Right atrium auricular region (tissue), 2 donors: ENCODE measurements around the gene MOB3A. TPM values are rescaled to one million over a fixed set of nuclear protein-coding genes. Genes with fewer than 3 reads are reported as not detected.
A peak's percentile ranks its signal among the peaks of the same experiment; 100 is the strongest.

ENCODE experiments used
- DNase-seq: peaks from one replicate; pipeline ENCODE4 v3.0.0-alpha.2; 2019; ENCODE audit warnings: low spot score
- H3K27ac ChIP-seq, 2 donors: fragments of 200-600 bp; sonication (generic); 1 replicate in 1 of 2; 2 replicates in 1 of 2; pipeline ENCODE4 v1.5.1; 2016 to 2019
- H3K27me3 ChIP-seq, 2 donors: fragments of 200-600 bp; sonication (generic); one replicate each; pipeline versions ENCODE4 v1.5.1 to v1.6.0; 2017 to 2019
- H3K36me3 ChIP-seq: fragments of 200-600 bp; sonication (generic); one replicate; pipeline ENCODE4 v1.5.1; 2016
- H3K4me1 ChIP-seq, 2 donors: fragments of 200-600 bp; sonication (generic); one replicate each; pipeline versions ENCODE4 v1.5.1 to v1.6.0; 2017 to 2019
- H3K4me3 ChIP-seq, 2 donors: fragments of 200-600 bp; sonication (generic); 1 replicate in 1 of 2; 2 replicates in 1 of 2; pipeline ENCODE4 v1.5.1; 2017 to 2019; ENCODE audit warnings: mild to moderate bottlenecking in 1 of 2, moderate library complexity in 1 of 2
- H3K9me3 ChIP-seq, 2 donors: fragments of 200-600 bp; sonication (generic); one replicate each; pipeline ENCODE4 v1.5.1; 2019
- total RNA-seq, 2 donors: library from RNA; depleted of rRNA; stranded (reverse); fragments of >200 nt; gene quantifications; one replicate each; pipeline ENCODE4 v1.1.0, GENCODE V29; 2016
- TF ChIP-seq, protein P1 (sequence below), 2 donors: fragments of 200-600 bp; sonication (generic); IDR thresholded peaks; one replicate each; pipeline ENCODE4 v1.5.1; 2019; ENCODE audit warnings: antibody characterized with exemption in 2 of 2

MOB3A gene
- total RNA-seq, 2 donors from 2014 or later: 19.7 to 29.4 TPM

DNA sequence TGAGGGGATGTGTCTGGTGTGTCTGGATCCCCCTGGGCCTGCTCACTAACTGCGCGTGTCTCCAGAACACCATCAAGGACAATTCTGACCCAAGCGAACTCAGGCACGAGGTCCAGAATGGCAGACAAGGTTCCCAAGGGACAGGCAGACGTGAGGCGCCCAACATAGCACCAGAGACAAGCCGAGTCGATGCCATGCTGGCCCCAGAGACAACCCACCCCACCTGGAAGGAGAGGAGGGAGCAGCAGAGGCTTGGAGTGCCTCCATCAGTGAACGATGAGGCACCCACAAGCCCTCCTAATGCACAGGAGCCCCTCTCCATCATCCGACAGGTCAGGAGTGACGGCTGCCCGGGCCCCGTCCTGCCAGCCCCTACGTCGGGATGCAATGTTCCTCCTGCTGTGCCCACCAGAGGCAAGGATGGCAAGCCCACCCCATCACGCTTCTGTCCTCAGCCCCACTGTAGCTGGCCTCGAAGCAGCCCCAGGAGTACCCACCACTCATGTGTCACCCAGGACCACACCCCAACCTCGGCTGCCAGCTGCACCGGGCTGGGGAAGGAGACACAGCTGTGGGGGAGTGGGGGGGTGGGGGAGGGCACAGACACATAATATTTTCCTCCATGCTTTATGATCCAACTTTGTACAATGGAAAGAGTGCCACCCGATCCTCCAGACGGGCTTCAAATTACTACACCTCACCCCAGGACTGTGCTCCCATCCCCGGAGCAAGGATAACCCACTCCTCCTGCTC, 43.4 kb upstream of the MOB3A start:
- H3K9me3 ChIP-seq: no peaks in the 10 kb centered on the region
- peaks cover 0 to 11% of the 10 kb centered on the region in 2 donors for H3K4me1 ChIP-seq
- DNase-seq: no peak
- TF ChIP-seq, protein P1, sequence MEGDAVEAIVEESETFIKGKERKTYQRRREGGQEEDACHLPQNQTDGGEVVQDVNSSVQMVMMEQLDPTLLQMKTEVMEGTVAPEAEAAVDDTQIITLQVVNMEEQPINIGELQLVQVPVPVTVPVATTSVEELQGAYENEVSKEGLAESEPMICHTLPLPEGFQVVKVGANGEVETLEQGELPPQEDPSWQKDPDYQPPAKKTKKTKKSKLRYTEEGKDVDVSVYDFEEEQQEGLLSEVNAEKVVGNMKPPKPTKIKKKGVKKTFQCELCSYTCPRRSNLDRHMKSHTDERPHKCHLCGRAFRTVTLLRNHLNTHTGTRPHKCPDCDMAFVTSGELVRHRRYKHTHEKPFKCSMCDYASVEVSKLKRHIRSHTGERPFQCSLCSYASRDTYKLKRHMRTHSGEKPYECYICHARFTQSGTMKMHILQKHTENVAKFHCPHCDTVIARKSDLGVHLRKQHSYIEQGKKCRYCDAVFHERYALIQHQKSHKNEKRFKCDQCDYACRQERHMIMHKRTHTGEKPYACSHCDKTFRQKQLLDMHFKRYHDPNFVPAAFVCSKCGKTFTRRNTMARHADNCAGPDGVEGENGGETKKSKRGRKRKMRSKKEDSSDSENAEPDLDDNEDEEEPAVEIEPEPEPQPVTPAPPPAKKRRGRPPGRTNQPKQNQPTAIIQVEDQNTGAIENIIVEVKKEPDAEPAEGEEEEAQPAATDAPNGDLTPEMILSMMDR (IDR thresholded peaks at IDR 0.05): no peak
- peaks cover 24% of the 10 kb centered on the region for H3K36me3 ChIP-seq
- H3K4me3 ChIP-seq: no peak overlapping the region
- no peak overlapping the region for H3K27ac ChIP-seq
- H3K27me3 ChIP-seq: no peaks in the 10 kb centered on the region

DNA sequence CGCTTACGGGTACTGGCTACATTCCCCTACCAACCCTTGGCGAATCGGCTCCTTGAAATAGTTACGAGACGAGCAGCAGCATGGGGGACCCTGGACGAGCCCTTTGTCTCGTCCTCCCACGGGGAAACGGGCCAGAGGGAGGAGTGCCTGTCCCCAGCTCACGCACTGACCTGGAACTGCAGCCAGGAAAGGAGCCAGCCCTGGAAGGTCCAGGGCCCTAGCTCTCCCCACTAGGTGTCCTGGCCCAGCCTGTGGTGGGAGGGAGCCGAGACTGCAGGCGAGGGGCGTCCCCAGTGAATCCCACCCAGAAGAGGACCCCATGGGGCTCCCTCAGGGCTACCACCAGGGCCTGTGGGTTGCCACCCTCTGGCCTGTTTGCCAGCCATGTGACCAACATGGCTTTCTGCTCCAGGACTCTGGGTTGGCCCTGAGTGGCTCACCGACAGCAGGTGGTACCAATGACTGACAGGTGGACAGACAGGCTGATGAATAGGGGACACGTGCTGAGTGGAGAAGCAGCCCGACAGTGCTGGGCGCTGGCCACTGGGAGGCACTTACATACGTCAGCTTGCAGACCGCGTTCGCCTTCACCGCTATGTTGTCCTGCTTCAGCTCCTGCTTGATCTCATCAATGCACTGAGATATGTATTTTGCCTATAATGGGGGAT, 42.1 kb upstream of the MOB3A start:
- peaks cover 24% of the 10 kb centered on the region for H3K36me3 ChIP-seq
- TF ChIP-seq, protein P1 (IDR thresholded peaks at IDR 0.05): no peak
- H3K9me3 ChIP-seq: no peaks in the 10 kb centered on the region
- no peak for DNase-seq
- H3K27me3 ChIP-seq: no peaks in the 10 kb centered on the region
- no peak overlapping the region for H3K4me3 ChIP-seq
- H3K4me1 ChIP-seq: peaks cover 0 to 14% of the 10 kb centered on the region in 2 donors
- H3K27ac ChIP-seq: peak overlapping the region in 1 of 2 donors; percentile 42

DNA sequence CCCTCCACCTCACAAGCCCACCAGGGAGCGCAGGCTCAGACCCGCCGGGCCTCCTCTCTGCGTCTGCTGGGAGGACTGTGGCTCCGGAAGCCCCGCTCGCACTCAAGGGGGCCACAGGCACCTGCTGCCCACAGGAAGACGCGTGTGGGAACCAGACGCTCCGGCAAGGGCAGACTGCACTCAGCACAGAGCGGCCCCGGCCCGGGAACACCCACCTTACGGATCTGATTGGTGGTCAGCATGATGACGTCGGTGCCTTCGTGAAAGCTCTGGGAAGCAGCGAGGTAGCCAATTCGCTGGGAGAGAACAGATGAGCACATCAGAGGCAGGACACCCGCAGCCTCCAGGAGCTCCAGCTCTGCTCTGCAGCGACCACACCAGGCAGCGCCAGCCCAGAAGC, 40.7 kb upstream of the MOB3A start:
- Histone ChIP-seq H3K36me3 (peaks cover 35% of the 10 kb centered on the region), H3K9me3 (no peaks in the 10 kb centered on the region), H3K27ac (no peak overlapping the region), H3K4me1 (peaks cover 0 to 24% of the 10 kb centered on the region in 2 donors), H3K4me3 (no peak overlapping the region), H3K27me3 (no peaks in the 10 kb centered on the region)
- DNase-seq: no peak
- TF ChIP-seq, protein P1 (IDR thresholded peaks at IDR 0.05): no peak

DNA sequence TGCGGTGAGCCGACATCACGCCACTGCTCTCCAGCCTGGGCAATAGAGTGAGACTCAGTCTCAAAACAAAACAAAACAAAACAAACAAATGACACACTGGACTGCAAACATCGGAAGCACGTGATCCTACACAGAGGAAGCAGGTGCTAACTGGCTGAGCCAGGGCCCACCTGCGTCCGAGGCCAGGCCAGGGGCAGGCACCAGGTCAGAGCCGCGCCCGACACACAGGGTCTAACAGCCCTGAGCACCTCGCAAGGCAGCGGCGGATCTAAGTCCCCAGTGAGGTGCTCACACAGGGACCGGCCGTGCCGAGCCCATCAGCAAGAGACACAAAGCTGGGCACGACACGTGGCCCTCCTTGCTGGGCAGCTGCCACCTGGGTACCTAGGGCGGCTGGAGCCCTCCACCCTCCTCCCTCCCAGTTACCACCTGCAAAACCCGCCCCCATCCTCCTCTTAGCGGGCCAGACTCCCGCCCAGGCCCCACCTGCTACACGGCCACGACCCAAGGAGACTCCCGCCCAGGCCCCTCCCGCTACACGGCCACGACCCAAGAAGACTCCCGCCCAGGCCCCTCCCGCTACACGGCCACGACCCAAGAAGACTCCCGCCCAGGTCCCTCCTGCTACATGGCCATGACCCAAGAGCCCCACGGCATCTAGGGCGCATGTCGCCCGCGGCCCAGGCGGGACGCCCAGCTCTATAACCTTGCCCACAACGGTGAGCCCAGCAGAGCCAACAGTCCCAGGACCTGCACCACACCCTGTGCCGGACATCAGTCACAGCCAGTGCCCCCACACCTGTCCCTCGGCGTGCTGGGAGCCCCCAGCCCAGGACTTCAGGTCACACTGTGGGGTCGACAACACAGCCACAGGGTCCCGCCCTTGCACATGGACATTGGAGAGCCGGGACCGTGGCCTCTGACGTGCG, 39.6 kb upstream of the MOB3A start:
- DNase-seq: no peak
- H3K4me3 ChIP-seq: no peak overlapping the region
- TF ChIP-seq, protein P1 (IDR thresholded peaks at IDR 0.05): no peak
- H3K27ac ChIP-seq: no peak overlapping the region
- peaks cover 0 to 29% of the 10 kb centered on the region in 2 donors for H3K4me1 ChIP-seq
- H3K9me3 ChIP-seq: no peaks in the 10 kb centered on the region
- H3K36me3 ChIP-seq: peaks cover 38% of the 10 kb centered on the region
- no peaks in the 10 kb centered on the region for H3K27me3 ChIP-seq

DNA sequence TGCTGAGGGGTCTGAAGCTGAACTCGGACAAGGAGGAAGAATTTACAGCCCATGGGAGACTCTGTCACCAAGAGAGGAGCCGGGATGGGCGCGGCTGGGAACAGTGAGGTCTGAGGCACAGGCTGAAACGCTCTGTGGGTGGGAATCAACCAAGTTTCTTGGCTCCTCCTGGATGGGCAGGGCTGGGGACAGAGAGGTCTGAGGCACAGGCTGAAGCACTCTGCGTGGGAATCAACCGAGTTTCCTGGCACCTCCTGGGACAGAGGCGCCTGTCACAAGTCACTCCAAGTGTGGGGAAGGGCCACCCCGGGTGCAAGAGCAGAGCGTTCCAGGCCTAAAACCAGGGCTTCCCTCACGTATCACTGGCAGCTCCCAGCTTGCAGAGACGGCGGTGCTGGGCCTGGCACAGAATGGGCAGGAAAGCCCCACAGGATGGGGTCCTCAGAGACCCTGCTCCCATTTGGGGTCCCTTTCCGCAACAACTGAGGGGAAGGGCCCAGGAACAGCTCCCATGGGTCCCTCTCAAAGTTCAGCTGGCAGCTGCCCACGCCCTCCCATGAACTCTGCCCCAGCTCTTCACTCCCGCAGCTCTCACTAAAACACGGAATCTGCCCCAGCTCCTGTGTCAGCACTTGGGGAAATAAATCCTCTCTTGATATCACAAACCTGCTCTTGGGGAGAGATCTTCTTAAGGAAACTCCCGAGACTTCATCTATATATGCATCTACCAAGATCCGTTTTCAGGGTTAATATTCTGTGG, 36.8 kb upstream of the MOB3A start:
- H3K27me3 ChIP-seq: no peaks in the 10 kb centered on the region
- no peak overlapping the region for H3K4me3 ChIP-seq
- peaks cover 0 to 36% of the 10 kb centered on the region in 2 donors for H3K4me1 ChIP-seq
- peak; percentile 62 for DNase-seq
- peaks cover 49% of the 10 kb centered on the region for H3K36me3 ChIP-seq
- H3K27ac ChIP-seq: peak overlapping the region; percentile 76 to 79
- TF ChIP-seq, protein P1 (IDR thresholded peaks at IDR 0.05): no peak
- no peaks in the 10 kb centered on the region for H3K9me3 ChIP-seq
